MM.1S (cell line): Measurements from ENCODE around the gene CELF3.

ENCODE experiments used
- CTCF ChIP-seq: fragments of 300-600 bp; sonication (generic); IDR thresholded peaks from 2 replicates; pipeline ENCODE4 v1.5.1; 2016; ENCODE audit warnings: antibody characterized with exemption, low read length, mixed read lengths
- EZH2 ChIP-seq: fragments of 300-600 bp; sonication (generic); optimal IDR thresholded peaks from 2 replicates; pipeline ENCODE3; 2017; ENCODE audit warnings: low read depth, mild to moderate bottlenecking, antibody characterized with exemption, low read length, mixed read lengths
- EZH2phosphoT487 ChIP-seq: fragments of 300-600 bp; sonication (generic); IDR thresholded peaks from 2 replicates; pipeline ENCODE4 v1.6.1; 2018; ENCODE audit warnings: antibody characterized with exemption, low read length

DNA sequence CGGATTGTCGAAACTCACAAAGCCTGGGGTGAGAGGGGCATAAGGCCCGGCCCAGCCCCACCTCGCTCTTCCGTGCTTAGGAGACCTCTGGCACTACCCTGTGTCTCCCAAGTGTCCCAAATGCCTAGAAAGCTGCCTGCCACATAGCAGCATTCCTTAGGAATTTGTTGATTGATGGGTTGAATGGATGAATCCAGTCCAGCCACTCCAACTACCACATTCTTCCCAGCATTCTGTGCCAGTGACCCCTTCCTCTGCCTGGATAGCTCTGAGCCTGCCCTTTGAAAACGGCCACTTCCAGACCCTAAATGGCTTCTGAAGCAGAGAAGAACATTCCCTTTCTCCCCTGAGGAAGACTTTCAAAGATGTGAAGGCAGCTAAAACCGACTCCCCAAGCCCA lies 11.5 kb downstream of the CELF3 start:
- TF ChIP-seq CTCF: no peak
- TF ChIP-seq EZH2: no peak
- TF ChIP-seq EZH2phosphoT487: no peak
